NCI-H1092 (cell line): ENCODE results near the gene EPHB4.
"Not testable (repeated sequence)": the region's sequence is repeated elsewhere in the genome, so short reads cannot be mapped to it uniquely, and the experiment has no call there.

Experiments
- DNase-seq: peaks from one replicate; lab custom pipeline; 2025; lab: John Stamatoyannopoulos, UW

EPHB4 gene

GRCh38 chr7:100822236-100823139 lies 4.8 kb downstream of the EPHB4 start:
- DNase-seq, result no peak

DNA sequence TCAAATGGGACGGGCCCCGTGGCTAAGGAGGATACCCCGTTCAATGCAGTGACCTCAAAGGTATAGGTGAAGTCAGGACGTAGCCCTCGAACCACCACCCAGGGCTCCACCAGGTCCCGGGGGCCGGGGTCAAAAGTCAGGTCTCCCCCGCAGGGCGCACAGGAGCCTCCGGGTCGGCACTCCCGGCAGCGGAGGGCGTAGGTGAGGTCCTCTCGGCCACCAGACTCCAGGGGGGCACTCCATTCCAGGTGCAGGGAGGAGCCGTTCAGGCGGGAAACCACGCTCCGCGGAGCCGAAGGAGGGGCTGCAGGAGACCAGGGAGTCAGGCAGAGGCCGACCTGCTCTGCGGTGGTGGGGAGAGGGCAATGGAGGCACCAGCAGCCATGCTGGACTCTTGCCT lies 7.7 kb downstream of the EPHB4 start:
- DNase-seq, result no peak

DNA sequence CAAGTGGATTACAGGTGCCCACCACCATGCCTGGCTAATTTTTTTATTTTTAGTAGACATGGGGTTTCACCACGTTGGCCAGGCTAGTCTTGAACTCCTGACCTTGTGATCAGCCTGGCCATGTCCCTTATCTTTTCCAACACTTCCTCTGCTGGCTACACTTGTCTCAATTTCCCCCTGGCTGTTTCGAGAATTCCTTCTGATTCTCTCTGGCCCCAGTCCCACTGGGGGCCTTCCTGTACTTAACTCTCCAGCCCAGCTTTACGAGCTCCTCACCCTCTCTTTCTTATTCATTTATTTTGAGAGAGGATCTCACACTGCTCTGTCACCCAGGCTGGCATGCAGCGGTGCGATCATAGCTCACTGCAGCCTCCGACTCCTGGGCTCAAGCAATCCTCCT lies 8.5 kb downstream of the EPHB4 start:
- DNase-seq, result no peak

DNA sequence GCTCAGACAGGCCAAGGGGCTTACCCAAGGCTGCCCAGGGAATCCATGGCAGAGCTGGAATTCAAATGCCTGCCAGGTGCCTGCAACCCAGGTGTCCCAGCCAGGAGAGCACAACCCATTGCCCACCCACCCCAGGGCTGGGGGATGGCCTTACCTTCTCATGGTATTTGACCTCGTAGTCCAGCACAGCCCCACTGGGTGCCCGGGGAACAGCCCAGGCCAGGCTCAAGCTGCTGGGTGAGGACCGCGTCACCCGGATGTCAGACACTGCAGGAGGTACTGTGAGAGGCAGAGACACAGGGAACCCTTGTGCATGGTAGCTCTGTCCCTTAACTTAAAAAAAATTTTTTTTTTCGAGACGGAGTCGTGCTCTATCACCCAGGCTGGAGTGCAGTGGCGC lies 9.0 kb downstream of the EPHB4 start:
- DNase-seq, result no peak

DNA sequence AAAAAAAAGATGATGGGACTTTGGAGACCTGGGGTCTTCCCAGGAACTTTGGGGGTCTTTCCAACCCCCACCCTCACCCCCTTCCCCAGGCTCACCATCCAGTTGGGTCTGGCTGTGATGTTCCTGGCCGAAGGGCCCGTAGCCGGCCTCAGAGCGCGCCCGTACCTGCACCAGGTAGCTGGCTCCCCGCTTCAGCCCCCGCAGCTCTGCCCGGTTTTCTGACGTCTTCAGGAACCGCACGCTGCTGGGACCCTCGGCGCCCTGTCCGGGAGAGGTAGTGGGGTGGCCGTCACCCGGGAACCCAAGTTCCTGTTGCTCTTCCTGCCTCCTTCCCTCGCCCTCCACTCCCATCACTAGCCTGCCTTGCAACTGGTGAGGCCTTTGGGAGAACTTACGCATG lies 10.2 kb downstream of the EPHB4 start:
- no peak for DNase-seq

- DNase-seq, result not testable (repeated sequence)
Observed at GRCh38 chr7:100816515-100816914, 10.8 kb downstream of the EPHB4 start.

DNA sequence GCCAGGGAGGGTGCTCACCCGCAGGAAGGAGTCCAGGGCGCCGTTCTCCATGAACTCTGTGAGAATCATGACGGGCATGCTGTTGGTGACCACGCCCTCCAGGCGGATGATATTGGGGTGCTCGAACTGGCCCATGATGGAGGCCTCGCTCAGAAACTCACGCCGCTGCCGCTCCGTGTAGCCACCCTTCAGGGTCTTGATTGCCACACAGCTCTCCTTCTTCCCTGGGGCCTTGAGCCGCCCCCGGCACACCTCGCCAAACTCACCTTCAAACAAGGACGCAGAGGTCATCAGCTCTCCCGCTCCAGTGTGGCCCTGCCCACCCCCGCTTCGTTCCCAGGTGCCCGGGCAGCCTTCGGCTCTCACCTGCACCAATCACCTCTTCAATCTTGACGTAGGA lies 14.6 kb downstream of the EPHB4 start:
- no peak for DNase-seq

DNA sequence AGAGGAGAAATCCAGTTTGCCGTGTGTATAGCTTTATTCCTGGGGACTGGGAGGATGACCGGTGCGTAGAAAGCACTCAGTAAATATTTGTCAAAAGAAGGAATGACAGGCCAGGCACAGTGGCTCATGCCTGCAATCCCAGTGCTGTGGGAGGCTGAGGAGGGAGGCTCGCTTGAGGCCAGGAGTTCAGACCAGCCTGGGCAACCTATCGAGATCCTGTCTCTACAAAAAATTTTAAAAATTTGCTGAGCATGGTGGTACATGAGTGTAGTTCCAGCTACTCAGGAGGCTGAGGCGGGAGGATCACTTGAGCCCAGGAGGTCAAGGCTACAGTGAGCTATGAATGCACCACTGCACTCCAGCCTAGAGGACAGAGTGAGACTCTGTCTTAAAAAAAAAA lies 15.8 kb downstream of the EPHB4 start:
- DNase-seq, result no peak

GRCh38 chr7:100808354-100808875 lies 18.9 kb downstream of the EPHB4 start:
- no peak for DNase-seq

- not testable (repeated sequence) for DNase-seq
Observed at GRCh38 chr7:100806883-100807282, 20.4 kb downstream of the EPHB4 start.

DNA sequence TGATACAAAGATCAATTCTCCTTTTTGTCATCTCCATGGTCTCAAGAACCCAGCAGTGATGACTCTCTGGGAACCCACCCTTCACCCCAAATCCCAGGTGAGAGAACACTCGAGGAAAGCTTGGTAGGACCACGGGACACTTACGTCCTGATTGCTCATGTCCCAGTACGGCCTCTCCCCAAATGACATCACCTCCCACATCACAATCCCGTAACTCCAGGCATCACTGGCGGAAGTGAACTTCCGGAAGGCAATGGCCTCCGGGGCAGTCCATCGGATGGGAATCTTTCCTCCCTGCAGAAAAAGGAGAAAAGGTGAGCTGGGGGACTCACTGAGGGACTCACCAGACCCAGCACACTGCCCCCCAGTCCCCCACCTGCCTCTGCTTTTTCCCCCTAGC lies 21.0 kb downstream of the EPHB4 start:
- no peak for DNase-seq

- DNase-seq, result no peak
Observed at GRCh38 chr7:100804681-100805431, 22.5 kb downstream of the EPHB4 start.

DNA sequence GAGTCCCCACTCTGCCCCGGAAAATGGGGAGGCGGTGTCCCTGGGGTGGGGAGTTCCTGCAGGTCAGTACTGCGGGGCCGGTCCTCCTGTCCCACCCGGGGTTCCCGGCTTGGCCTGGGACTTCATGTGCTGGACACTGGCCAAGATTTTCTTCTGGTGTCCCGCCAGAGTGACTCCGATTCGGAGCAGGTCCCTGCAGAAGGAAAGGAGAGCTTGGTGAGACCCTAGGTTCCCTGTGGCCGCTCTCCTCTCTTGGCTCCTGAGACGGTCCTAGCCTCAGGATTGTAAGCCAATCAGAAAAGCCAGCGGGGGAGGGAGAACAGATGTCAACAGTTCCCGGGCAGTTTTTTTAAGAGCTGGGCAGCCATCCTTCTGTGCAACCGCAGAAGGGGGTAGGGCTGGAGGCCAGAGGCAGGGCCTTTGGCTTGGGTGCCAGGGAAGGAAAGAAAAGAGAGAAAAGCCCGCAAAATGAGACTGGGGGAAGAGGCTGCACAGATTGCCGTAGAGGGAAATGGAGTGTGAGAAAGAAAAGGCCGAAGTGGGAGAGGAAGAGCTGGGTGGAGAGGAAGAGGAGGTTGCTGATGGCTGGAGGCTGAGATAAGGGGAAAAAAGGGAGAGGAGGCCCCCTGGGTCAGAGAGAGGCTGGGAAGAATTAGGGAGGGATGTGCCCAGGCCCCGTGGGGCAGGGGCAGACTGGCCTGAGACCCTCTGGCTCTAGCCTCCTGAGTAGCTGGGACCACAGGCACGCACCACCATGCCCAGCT lies 23.7 kb downstream of the EPHB4 start:
- DNase-seq, result peak; percentile 78

GRCh38 chr7:100802951-100803350 lies 24.4 kb downstream of the EPHB4 start:
- DNase-seq, result no peak

DNA sequence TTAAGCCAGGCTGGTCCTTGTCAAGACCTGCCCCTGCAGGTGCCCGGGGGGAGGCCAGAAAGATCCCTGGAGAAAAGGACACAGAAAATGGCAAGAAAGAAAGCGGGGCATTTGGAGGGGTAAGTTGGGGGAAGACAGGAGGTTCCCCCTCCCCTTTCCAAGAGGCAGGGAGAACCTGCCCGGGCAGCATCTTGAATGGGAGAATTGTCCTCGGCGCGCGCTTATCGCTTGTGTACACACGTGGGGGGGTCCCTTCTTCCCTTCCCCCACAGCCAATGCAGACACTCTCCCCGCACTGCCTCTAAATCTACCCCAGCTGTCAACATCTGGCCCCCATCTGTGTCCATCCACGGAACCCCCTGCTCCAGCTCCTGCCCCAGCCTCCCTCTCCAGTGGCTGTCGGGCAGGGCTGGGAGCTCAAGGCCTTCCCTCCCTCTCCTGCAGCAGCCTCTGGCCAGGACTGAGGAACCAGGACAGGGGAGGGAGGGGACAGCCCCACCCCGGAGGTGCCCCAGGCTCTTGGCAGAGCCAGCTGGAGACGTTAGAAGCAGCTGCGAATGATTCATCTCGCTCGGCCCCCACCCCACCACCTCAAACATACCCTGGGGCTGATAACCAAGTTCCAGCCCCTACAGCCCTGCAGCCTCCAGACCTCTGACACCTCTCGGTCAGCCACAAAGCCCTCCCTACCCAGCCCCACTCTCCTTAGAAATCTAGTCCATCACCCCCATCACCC lies 25.3 kb downstream of the EPHB4 start:
- no peak for DNase-seq

DNA sequence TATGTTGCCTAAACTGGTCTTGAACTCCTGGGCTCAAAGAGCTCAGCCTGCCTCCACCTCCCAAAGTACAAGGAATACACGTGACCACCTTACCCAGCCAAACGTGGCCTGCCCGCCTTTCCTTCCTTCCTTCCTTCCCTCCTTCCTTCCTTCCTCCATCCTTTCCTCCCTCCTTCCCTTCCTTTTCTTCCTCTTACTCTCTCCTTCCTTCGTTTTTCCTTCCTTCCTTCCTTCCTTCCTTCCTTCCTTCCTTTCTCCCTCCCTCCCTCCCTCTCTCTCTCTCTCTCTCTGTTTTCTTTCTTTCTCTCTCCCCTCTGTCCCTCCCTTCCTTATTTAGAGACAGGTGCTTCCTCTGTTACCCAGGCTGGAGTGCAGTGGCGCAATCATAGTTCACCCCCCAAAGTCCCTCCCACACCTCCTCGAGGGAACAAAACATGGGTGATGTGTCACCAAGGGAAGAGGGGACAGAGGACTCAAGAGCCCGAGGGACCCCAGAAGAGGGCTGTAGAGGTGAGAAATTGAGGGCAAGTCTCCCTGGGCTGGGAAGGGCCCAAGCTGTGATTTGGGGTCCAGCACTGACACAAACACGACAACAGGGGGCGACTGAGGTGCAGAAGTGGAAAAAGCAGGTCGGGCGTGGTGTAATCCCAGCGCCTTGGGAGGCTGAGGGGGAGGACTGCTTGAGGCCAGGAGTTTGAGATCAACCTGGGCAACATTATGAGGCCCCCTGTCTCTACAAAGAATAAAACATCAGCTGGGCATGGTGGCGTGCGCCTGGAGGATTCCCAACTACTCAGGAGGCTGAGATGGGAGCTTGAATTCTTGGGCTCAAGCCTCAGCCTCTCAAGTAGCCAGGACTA lies 28.1 kb downstream of the EPHB4 start:
- peak; percentile 25 for DNase-seq

DNA sequence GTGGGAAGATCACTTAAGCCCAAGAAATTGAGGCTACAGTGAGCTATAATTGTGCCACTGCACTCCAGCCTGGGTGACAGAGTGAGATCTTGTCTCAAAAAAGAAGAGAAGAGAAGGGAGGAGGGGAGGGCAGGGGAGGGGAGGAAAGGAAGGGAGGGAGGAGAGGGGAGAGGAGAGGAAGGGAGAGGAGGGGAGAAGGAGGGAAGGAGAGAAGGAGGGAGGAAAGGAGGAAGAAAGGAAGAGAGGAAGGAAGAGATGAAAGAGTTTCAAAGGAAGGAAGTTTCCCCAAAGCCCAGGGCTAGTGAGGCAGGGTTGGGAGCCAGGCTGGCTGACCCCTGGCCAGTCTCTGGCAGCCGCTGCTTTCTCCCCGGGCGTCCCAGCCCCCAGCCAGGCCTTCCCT lies 32.6 kb downstream of the EPHB4 start:
- no peak for DNase-seq

DNA sequence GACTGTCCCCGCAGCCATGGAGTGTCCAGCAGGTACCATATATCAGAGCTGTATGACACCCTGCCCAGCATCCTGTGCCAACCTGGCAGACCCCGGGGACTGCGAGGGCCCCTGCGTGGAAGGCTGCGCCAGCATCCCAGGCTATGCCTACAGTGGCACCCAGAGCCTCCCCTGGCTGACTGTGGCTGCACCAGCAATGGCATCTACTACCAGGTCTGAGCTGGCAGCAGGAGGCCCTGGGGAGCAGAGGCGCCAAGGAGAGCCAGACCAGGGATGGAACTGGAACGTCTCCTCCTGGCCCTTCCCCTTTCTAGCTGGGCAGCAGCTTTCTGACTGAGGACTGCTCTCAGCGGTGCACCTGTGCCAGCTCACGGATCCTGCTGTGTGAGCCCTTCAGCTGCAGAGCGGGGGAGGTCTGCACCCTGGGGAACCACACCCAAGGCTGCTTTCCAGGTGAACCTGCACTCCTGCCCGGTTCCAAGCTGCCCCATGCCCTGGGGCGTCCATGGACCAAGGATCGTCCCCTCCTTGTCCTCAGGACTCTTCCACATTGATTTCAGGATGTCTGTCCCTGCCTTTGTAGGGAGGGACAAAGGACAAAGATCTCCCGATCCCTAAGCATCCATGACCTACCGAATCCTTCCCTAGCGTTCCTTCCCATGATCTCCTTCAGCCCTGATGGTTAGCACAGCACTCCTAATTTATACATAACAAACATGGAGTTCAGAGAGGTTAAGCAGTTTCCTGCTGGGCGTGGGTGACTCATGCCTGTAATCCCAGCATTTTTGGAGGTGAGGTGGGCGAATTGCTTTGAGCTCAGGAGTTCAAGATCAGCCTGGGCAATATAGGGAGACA lies 33.3 kb downstream of the EPHB4 start:
- no peak for DNase-seq

DNA sequence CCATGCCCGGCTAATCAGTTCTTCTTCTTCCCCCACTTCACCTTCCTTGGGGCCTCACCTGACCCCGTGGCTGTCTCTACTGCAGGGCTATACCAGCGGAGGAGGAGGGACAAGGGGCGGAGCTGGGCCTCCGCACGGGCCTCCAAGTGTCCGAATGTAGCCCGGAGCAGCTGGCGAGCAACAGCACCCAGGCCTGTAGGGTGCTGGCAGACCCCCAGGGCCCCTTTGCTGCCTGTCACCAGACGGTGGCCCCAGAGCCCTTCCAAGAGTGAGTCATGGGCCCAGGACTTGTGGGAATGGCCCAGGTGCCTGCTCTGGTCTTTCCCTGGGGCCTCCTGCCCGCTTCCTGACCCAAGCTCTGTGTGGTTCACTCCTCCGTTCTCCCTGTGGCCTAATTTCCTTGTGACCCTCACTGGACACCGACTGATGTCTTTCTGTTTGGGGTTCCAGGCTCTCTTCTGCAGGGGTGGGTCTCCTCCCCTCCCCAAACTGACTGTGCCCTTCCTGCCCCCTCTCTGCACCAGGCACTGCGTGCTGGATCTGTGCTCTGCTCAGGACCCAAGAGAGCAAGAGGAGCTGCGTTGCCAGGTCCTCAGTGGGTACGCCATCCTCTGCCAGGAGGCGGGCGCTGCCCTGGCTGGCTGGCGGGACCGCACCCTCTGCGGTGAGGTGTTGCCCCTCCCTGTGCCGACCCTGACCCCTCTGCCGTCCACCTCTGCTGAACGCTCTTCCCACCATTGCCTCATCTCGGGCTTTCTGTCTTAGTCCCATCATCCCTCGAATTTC lies 35.2 kb downstream of the EPHB4 start:
- DNase-seq, result no peak
